ENCODE measurements around the gene TMEM45B. TPM values are rescaled to one million over a fixed set of nuclear protein-coding genes. Genes with fewer than 3 reads are reported as not detected.
"Not testable (repeated sequence)": the region's sequence is repeated elsewhere in the genome, so short reads cannot be mapped to it uniquely, and the experiment has no call there.

Gene TMEM45B
- total and polyA plus RNA-seq, 2 donors (not counting 1 experiment from before 2014, with no cell fraction given), result not detected

DNA sequence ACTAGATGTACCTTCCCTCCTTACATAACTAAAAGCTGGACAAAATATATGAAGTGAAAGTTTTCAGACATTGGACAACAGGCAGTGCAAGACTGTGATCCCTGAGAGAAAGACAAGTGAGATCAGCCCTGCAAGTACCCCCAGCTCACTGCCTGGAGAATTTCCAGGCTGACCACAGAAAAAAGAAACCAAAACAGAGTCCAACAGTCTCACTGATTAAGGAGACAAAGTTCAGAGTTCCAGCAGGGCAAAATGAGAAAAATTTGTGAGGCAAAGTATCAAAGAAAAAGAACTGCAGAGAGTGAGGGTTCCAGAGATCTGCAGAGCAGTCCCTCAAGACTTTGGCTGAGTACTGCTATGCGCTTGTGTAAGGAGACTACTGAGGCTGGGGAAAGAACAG lies 47.3 kb upstream of the TMEM45B start:
- H3K27ac ChIP-seq (ENCODE audit: insufficient read depth, low read length), result no peak overlapping the region
- DNase-seq (ENCODE audit: low read depth in 2 of 2), result peak in 1 of 2 donors; percentile 7
- H3K9me3 ChIP-seq (ENCODE audit: control insufficient read depth, insufficient read depth, low read depth, low read length), result no peaks in the 10 kb centered on the region
- H2AFZ ChIP-seq (ENCODE audit: low read length), result no peak overlapping the region
- H3K4me2 ChIP-seq (ENCODE audit: extremely low read depth, insufficient read depth, low read length), result no peak overlapping the region
- H4K20me1 ChIP-seq (ENCODE audit: control insufficient read depth, extremely low read depth, insufficient read depth, low read length), result no peaks in the 10 kb centered on the region
- no peak overlapping the region for H3K4me3 ChIP-seq (replicated peaks in 1 of 4; ENCODE audit: control extremely low read depth in 1 of 4, insufficient read depth in 1 of 4, low read depth in 3 of 4, low read length in 4 of 4)
- no peaks in the 10 kb centered on the region for H3K27me3 ChIP-seq (ENCODE audit: control insufficient read depth, insufficient read depth, low read length)
- TF ChIP-seq EZH2 (IDR thresholded peaks at IDR 0.05; ENCODE audit: low read length, missing control alignments) (no peak), CTCF (conservative IDR thresholded peaks at IDR 0.05 in 1 of 2, IDR thresholded peaks at IDR 0.05 in 1 of 2; ENCODE audit: low read depth in 1 of 2, low read length in 2 of 2) (no peak)
- no peaks in the 10 kb centered on the region for H3K36me3 ChIP-seq (ENCODE audit: control insufficient read depth, insufficient read depth, low read length)
- no peaks in the 10 kb centered on the region for H3K79me2 ChIP-seq (ENCODE audit: control insufficient read depth, insufficient read depth, low read length)
- H3K9ac ChIP-seq (ENCODE audit: insufficient read depth, low read length), result no peak overlapping the region
- no peaks in the 10 kb centered on the region for H3K4me1 ChIP-seq (ENCODE audit: control insufficient read depth, extremely low read depth, insufficient read depth, low read length)

DNA sequence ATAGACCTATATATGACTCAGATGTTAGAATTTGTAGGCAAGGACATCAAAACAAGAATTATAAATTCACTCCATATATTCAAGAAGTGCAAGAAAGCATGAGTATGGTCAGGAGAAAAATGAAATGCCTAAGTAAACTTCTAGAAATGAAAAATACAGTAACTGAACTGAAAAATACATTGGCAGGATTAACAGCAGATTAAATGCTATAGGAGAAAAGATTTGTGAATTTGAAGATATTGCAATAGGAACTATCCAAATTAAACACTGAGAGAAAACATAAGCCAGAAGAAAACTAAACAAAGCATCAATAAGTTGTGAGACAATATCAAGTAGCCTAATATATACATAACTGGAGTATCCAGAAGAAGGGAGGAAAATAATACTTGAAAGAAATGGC lies 46.6 kb upstream of the TMEM45B start:
- no peak overlapping the region for H3K27ac ChIP-seq (ENCODE audit: insufficient read depth, low read length)
- no peaks in the 10 kb centered on the region for H3K36me3 ChIP-seq (ENCODE audit: control insufficient read depth, insufficient read depth, low read length)
- no peak overlapping the region for H3K9ac ChIP-seq (ENCODE audit: insufficient read depth, low read length)
- H3K27me3 ChIP-seq (ENCODE audit: control insufficient read depth, insufficient read depth, low read length), result no peaks in the 10 kb centered on the region
- no peak for DNase-seq (ENCODE audit: low read depth in 2 of 2)
- no peak overlapping the region for H2AFZ ChIP-seq (ENCODE audit: low read length)
- H3K79me2 ChIP-seq (ENCODE audit: control insufficient read depth, insufficient read depth, low read length), result no peaks in the 10 kb centered on the region
- no peaks in the 10 kb centered on the region for H4K20me1 ChIP-seq (ENCODE audit: control insufficient read depth, extremely low read depth, insufficient read depth, low read length)
- H3K4me1 ChIP-seq (ENCODE audit: control insufficient read depth, extremely low read depth, insufficient read depth, low read length), result no peaks in the 10 kb centered on the region
- TF ChIP-seq EZH2 (IDR thresholded peaks at IDR 0.05; ENCODE audit: low read length, missing control alignments) (no peak), CTCF (conservative IDR thresholded peaks at IDR 0.05 in 1 of 2, IDR thresholded peaks at IDR 0.05 in 1 of 2; ENCODE audit: low read depth in 1 of 2, low read length in 2 of 2) (no peak)
- no peak overlapping the region for H3K4me3 ChIP-seq (replicated peaks in 1 of 4; ENCODE audit: control extremely low read depth in 1 of 4, insufficient read depth in 1 of 4, low read depth in 3 of 4, low read length in 4 of 4)
- H3K4me2 ChIP-seq (ENCODE audit: extremely low read depth, insufficient read depth, low read length), result no peak overlapping the region
- no peaks in the 10 kb centered on the region for H3K9me3 ChIP-seq (ENCODE audit: control insufficient read depth, insufficient read depth, low read depth, low read length)

DNA sequence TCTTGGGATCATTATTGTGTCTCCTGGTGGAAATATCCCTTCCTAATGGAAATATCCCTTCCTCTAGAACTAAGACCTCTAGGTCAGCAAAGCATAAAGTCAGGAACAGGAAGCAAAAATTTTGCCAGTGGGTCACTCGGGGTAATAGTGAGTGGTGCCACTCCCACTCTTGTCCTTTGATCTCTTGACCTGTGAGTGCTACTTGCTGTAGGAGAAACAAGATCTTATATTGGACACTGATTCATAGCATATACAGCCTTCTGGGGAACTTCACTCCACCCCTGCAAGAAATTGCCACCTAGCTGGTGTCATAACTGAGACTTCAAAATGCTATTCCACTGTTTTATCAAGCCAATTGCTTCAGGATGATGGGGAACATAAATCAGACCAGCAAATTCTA lies 44.7 kb upstream of the TMEM45B start:
- Histone ChIP-seq H4K20me1 (ENCODE audit: control insufficient read depth, extremely low read depth, insufficient read depth, low read length) (no peaks in the 10 kb centered on the region), H3K4me2 (ENCODE audit: extremely low read depth, insufficient read depth, low read length) (no peak overlapping the region), H3K4me1 (ENCODE audit: control insufficient read depth, extremely low read depth, insufficient read depth, low read length) (no peaks in the 10 kb centered on the region), H3K4me3 (replicated peaks in 1 of 4; ENCODE audit: control extremely low read depth in 1 of 4, insufficient read depth in 1 of 4, low read depth in 3 of 4, low read length in 4 of 4) (no peak overlapping the region), H2AFZ (ENCODE audit: low read length) (no peak overlapping the region), H3K9me3 (ENCODE audit: control insufficient read depth, insufficient read depth, low read depth, low read length) (no peaks in the 10 kb centered on the region), H3K27ac (ENCODE audit: insufficient read depth, low read length) (no peak overlapping the region), H3K36me3 (ENCODE audit: control insufficient read depth, insufficient read depth, low read length) (no peaks in the 10 kb centered on the region), H3K27me3 (ENCODE audit: control insufficient read depth, insufficient read depth, low read length) (no peaks in the 10 kb centered on the region), H3K9ac (ENCODE audit: insufficient read depth, low read length) (no peak overlapping the region), H3K79me2 (ENCODE audit: control insufficient read depth, insufficient read depth, low read length) (no peaks in the 10 kb centered on the region)
- no peak for DNase-seq (ENCODE audit: low read depth in 2 of 2)
- TF ChIP-seq EZH2 (IDR thresholded peaks at IDR 0.05; ENCODE audit: low read length, missing control alignments) (no peak), CTCF (conservative IDR thresholded peaks at IDR 0.05 in 1 of 2, IDR thresholded peaks at IDR 0.05 in 1 of 2; ENCODE audit: low read depth in 1 of 2, low read length in 2 of 2) (no peak)

DNA sequence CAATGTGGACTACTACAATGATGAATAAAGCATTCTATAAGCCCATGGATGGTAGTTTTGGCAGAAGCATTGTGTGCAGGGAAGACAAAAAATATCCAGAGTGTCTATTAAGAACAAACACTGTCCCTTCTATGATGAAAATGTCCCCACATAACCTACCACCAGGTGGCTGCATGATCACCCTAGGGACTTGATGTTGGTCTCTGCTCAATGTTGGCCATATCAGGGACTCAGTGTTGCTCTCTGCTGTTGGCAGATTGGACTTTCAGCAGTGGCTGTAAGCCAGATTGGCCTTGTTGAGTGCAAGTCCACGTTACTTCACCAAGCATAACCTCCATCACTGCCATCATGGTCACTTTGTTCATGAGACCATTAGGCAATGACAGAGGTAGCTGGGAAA lies 44.2 kb upstream of the TMEM45B start:
- not testable (repeated sequence) for H2AFZ ChIP-seq (ENCODE audit: low read length); H3K27me3 ChIP-seq (ENCODE audit: control insufficient read depth, insufficient read depth, low read length); H3K4me3 ChIP-seq (replicated peaks in 1 of 4; ENCODE audit: control extremely low read depth in 1 of 4, insufficient read depth in 1 of 4, low read depth in 3 of 4, low read length in 4 of 4); H3K79me2 ChIP-seq (ENCODE audit: control insufficient read depth, insufficient read depth, low read length); H3K4me2 ChIP-seq (ENCODE audit: extremely low read depth, insufficient read depth, low read length); H3K9me3 ChIP-seq (ENCODE audit: control insufficient read depth, insufficient read depth, low read depth, low read length); H3K27ac ChIP-seq (ENCODE audit: insufficient read depth, low read length); H3K36me3 ChIP-seq (ENCODE audit: control insufficient read depth, insufficient read depth, low read length); DNase-seq (ENCODE audit: low read depth in 2 of 2); H3K4me1 ChIP-seq (ENCODE audit: control insufficient read depth, extremely low read depth, insufficient read depth, low read length); H4K20me1 ChIP-seq (ENCODE audit: control insufficient read depth, extremely low read depth, insufficient read depth, low read length); H3K9ac ChIP-seq (ENCODE audit: insufficient read depth, low read length)

Measured in fibroblast of lung (primary cell).